Neural cell (in vitro differentiated cells): Measurements from ENCODE around the gene PLD2. TPM values are rescaled to one million over a fixed set of nuclear protein-coding genes. Genes with fewer than 3 reads are reported as not detected.

Experiments
- H2AFZ ChIP-seq: fragments of 200-600, 300-800 bp; sonication (generic), shearing (Covaris generic); 2 replicates; pipeline ENCODE4 v1.6.0; 2014; ENCODE audit warnings: low read depth, mild to moderate bottlenecking, antibody characterized with exemption, low read length, moderate library complexity
- H3F3A ChIP-seq: fragments of 200-600 bp; shearing (Covaris generic); 2 replicates; pipeline ENCODE4 v1.6.1; 2016; ENCODE audit warnings: mild to moderate bottlenecking, moderate library complexity, mixed read lengths, antibody characterized with exemption, low read length; ENCODE audit not compliant: insufficient read depth, poor library complexity, severe bottlenecking
- H3K27ac ChIP-seq: fragments of 200-600, 300-800 bp; sonication (generic), shearing (Covaris generic); 2 replicates; pipeline ENCODE4 v1.5.1; 2014; ENCODE audit warnings: mild to moderate bottlenecking, low read length, moderate library complexity
- H3K27me3 ChIP-seq: fragments of 300-800, 200-600 bp; sonication (generic), shearing (Covaris generic); 2 replicates; pipeline ENCODE4 v1.6.0; 2014; ENCODE audit warnings: mild to moderate bottlenecking, low read depth, low read length, moderate library complexity; ENCODE audit not compliant: insufficient read depth
- H3K36me3 ChIP-seq: fragments of 300-800, 200-600 bp; sonication (generic), shearing (Covaris generic); 2 replicates; pipeline ENCODE4 v1.5.1; 2014; ENCODE audit warnings: mild to moderate bottlenecking, antibody characterized with exemption, low read length, moderate library complexity; ENCODE audit not compliant: insufficient read depth
- H3K4me2 ChIP-seq: fragments of 300-800, 200-600 bp; sonication (generic), shearing (Covaris generic); 2 replicates; pipeline ENCODE4 v1.6.0; 2014; ENCODE audit warnings: mild to moderate bottlenecking, low read length
- H3K4me3 ChIP-seq: fragments of 300-800, 200-600 bp; sonication (generic), shearing (Covaris generic); 2 replicates; pipeline ENCODE4 v1.5.1; 2014; ENCODE audit warnings: mild to moderate bottlenecking, low read length, moderate library complexity
- H3K79me2 ChIP-seq: fragments of 200-600 bp; shearing (Covaris generic); replicated peaks from 2 replicates; pipeline ENCODE4 v1.6.0; 2014; ENCODE audit warnings: mild to moderate bottlenecking, low read length, moderate library complexity; ENCODE audit not compliant: insufficient read depth
- H3K9ac ChIP-seq: fragments of 300-800, 200-600 bp; sonication (generic), shearing (Covaris generic); 2 replicates; pipeline ENCODE4 v1.6.1; 2016; ENCODE audit warnings: mild to moderate bottlenecking, low read length, mixed read lengths
- H3K9me2 ChIP-seq: fragments of 200-600 bp; shearing (Covaris generic); 2 replicates; pipeline ENCODE4 v1.6.1; 2016; ENCODE audit warnings: mild to moderate bottlenecking, low read length, mixed read lengths; ENCODE audit not compliant: insufficient read depth
- H3K9me3 ChIP-seq: fragments of 200-600, 300-800 bp; sonication (generic), shearing (Covaris generic); 2 replicates; pipeline ENCODE4 v1.6.1; 2016; ENCODE audit warnings: mild to moderate bottlenecking, mixed run types, low read length, moderate library complexity, mixed read lengths
- H4K20me1 ChIP-seq: fragments of 200-600 bp; shearing (Covaris generic); 2 replicates; pipeline ENCODE4 v1.6.1; 2016; ENCODE audit warnings: mild to moderate bottlenecking, mixed run types; ENCODE audit not compliant: insufficient read depth
- EP300 ChIP-seq: fragments of 450-650 bp; conservative IDR thresholded peaks from 2 replicates; pipeline ENCODE4 v1.6.1; 2014; ENCODE audit warnings: antibody characterized with exemption, mild to moderate bottlenecking, moderate library complexity; ENCODE audit not compliant: poor library complexity, severe bottlenecking
- EZH2 ChIP-seq: fragments of 200-600, 300-800 bp; shearing (Covaris generic), sonication (generic); IDR thresholded peaks from 2 replicates; pipeline ENCODE4 v1.6.1; 2014; ENCODE audit warnings: antibody characterized with exemption, low read length, borderline replicate concordance, mild to moderate bottlenecking; ENCODE audit not compliant: insufficient read depth, poor library complexity, severe bottlenecking
- MXI1 ChIP-seq: fragments of 450-650 bp; conservative IDR thresholded peaks from 2 replicates; pipeline ENCODE4 v1.6.1; 2014; ENCODE audit warnings: antibody characterized with exemption, mild to moderate bottlenecking; ENCODE audit not compliant: poor library complexity, severe bottlenecking
- POLR2AphosphoS5 ChIP-seq: IDR thresholded peaks from 2 replicates; pipeline ENCODE4 v1.6.1; 2012
- RAD21 ChIP-seq: fragments of 450-650 bp; conservative IDR thresholded peaks from 2 replicates; pipeline ENCODE4 v1.6.1; 2014; ENCODE audit warnings: antibody characterized with exemption, mild to moderate bottlenecking, moderate library complexity
- REST ChIP-seq: IDR thresholded peaks from 2 replicates; pipeline ENCODE4 v1.6.1; 2012; ENCODE audit warnings: borderline replicate concordance
- SMC3 ChIP-seq: fragments of 450-650 bp; conservative IDR thresholded peaks from 2 replicates; pipeline ENCODE4 v1.6.1; 2014; ENCODE audit warnings: antibody characterized with exemption, mild to moderate bottlenecking, moderate library complexity; ENCODE audit not compliant: poor library complexity
- TAF1 ChIP-seq: IDR thresholded peaks from 2 replicates; pipeline ENCODE4 v1.6.1; 2012; ENCODE audit warnings: low read depth
- polyA plus RNA-seq: library from polyadenylated mRNA; depleted of rRNA; stranded (reverse); fragments of >200 nt; gene quantifications from 2 replicates; pipeline ENCODE4 v1.2.3, GENCODE V29; 2014
- TF ChIP-seq, protein P1 (sequence below): fragments of 450-650 bp; IDR thresholded peaks from 2 replicates; pipeline ENCODE4 v1.5.1; 2014; ENCODE audit warnings: antibody characterized with exemption, mild to moderate bottlenecking, moderate library complexity; ENCODE audit not compliant: poor library complexity, severe bottlenecking

PLD2 gene
- polyA plus RNA-seq, 1 donor from 2014 or later, result 2.0 TPM

DNA sequence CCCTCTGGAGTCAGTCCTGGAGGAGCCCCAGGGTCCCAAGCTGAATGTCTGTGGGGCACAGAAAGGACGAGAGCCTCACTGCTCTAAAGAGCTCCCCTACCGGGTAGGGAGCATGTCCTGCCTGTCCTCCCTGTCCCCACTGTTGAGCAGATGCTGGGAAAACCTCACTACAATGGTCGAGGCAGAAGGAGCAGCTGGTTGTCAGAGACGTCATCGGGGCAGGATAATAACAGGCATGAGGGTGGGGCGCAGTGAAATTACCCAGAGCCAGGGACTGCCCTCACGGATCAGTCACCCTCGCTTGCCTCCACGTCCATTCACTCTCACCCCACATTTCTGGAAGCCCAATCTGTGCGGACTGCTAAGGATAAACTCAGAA lies 34.7 kb upstream of the PLD2 start:
- H3K36me3 ChIP-seq, result no peaks in the 10 kb centered on the region
- H3K4me2 ChIP-seq, result no peak overlapping the region
- H3K27ac ChIP-seq, result no peak overlapping the region
- H3K9ac ChIP-seq, result no peak overlapping the region
- no peaks in the 10 kb centered on the region for H4K20me1 ChIP-seq
- no peak overlapping the region for H2AFZ ChIP-seq
- no peaks in the 10 kb centered on the region for H3K27me3 ChIP-seq
- no peak overlapping the region for H3K4me3 ChIP-seq
- H3K79me2 ChIP-seq, result no peaks in the 10 kb centered on the region
- no peaks in the 10 kb centered on the region for H3K9me2 ChIP-seq
- H3F3A ChIP-seq, result no peaks in the 10 kb centered on the region
- TF ChIP-seq EZH2, result no peak
- no peak for TF ChIP-seq REST
- no peak for TF ChIP-seq RAD21
- TF ChIP-seq TAF1, result no peak
- no peak for TF ChIP-seq POLR2AphosphoS5
- TF ChIP-seq MXI1, result no peak
- no peak for TF ChIP-seq EP300
- TF ChIP-seq SMC3, result no peak
- H3K9me3 ChIP-seq, result no peaks in the 10 kb centered on the region

- no peak overlapping the region for H2AFZ ChIP-seq
- H3K9ac ChIP-seq, result no peak overlapping the region
- H3K9me2 ChIP-seq, result no peaks in the 10 kb centered on the region
- no peaks in the 10 kb centered on the region for H3K9me3 ChIP-seq
- H3F3A ChIP-seq, result no peaks in the 10 kb centered on the region
- TF ChIP-seq TAF1 (no peak), RAD21 (no peak)
- no peaks in the 10 kb centered on the region for H4K20me1 ChIP-seq
- no peak overlapping the region for H3K4me3 ChIP-seq
- no peaks in the 10 kb centered on the region for H3K79me2 ChIP-seq
- no peak overlapping the region for H3K27ac ChIP-seq
- no peaks in the 10 kb centered on the region for H3K27me3 ChIP-seq
- H3K36me3 ChIP-seq, result no peaks in the 10 kb centered on the region
- no peak overlapping the region for H3K4me2 ChIP-seq
These were observed 28.8 kb upstream of the PLD2 start for GRCh38 chr17:4777969-4778760.

DNA sequence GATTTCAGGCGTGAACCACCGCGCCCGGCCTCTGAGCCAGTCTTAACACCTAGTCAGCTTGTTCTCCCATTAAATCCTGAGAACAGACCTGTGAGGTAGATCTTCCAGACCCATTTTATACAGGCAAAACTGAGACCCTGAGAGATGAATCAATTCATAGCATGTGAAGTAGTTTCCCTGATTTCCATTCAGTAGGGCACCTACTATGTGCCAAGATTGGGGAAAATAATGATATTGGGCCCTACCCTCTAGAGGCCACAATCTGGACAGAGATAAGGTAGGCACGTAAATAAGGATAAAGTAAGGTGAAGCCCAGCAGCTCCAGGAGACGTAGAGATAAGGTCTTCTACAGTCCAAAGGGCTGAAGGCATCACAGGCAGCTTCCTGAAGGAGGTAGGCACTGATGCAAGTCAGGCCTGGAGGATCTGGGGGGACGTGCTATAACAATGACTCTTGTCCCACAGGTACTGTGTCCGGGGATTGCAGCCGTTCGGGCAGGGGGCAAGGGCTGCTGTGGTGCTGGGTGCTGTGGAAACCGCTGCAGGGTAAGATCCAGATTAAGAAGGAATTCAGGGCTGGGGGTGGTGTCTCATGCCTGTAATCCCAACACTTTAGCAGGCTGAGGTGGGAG lies 26.5 kb upstream of the PLD2 start:
- H3K4me3 ChIP-seq, result no peak overlapping the region
- H3K27me3 ChIP-seq, result no peaks in the 10 kb centered on the region
- H3F3A ChIP-seq, result no peaks in the 10 kb centered on the region
- no peaks in the 10 kb centered on the region for H3K79me2 ChIP-seq
- H3K9me3 ChIP-seq, result no peaks in the 10 kb centered on the region
- H3K4me2 ChIP-seq, result no peak overlapping the region
- no peak overlapping the region for H3K27ac ChIP-seq
- H3K9ac ChIP-seq, result no peak overlapping the region
- H4K20me1 ChIP-seq, result no peaks in the 10 kb centered on the region
- no peak overlapping the region for H2AFZ ChIP-seq
- H3K9me2 ChIP-seq, result no peaks in the 10 kb centered on the region
- TF ChIP-seq, protein P1, sequence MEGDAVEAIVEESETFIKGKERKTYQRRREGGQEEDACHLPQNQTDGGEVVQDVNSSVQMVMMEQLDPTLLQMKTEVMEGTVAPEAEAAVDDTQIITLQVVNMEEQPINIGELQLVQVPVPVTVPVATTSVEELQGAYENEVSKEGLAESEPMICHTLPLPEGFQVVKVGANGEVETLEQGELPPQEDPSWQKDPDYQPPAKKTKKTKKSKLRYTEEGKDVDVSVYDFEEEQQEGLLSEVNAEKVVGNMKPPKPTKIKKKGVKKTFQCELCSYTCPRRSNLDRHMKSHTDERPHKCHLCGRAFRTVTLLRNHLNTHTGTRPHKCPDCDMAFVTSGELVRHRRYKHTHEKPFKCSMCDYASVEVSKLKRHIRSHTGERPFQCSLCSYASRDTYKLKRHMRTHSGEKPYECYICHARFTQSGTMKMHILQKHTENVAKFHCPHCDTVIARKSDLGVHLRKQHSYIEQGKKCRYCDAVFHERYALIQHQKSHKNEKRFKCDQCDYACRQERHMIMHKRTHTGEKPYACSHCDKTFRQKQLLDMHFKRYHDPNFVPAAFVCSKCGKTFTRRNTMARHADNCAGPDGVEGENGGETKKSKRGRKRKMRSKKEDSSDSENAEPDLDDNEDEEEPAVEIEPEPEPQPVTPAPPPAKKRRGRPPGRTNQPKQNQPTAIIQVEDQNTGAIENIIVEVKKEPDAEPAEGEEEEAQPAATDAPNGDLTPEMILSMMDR, result no peak
- TF ChIP-seq REST, result no peak
- TF ChIP-seq SMC3, result no peak
- no peak for TF ChIP-seq TAF1
- TF ChIP-seq RAD21, result no peak
- no peak for TF ChIP-seq EP300
- no peak for TF ChIP-seq POLR2AphosphoS5
- TF ChIP-seq EZH2, result no peak
- no peaks in the 10 kb centered on the region for H3K36me3 ChIP-seq
